Hepatocyte (in vitro differentiated cells): ENCODE measurements around the gene CHN2. TPM values are rescaled to one million over a fixed set of nuclear protein-coding genes. Genes with fewer than 3 reads are reported as not detected.

ENCODE experiments used
- DNase-seq: peaks from one replicate; pipeline ENCODE4 v3.0.0-alpha.2; 2016; ENCODE audit warnings: low spot score
- H2AFZ ChIP-seq: fragments of 200-600 bp; sonication (generic); 2 replicates; pipeline ENCODE4 v1.6.0; 2016; ENCODE audit warnings: antibody characterized with exemption, mild to moderate bottlenecking
- H3K27ac ChIP-seq: fragments of 200-600 bp; sonication (generic); 2 replicates; pipeline ENCODE4 v1.5.1; 2016; ENCODE audit warnings: mild to moderate bottlenecking
- H3K27me3 ChIP-seq: fragments of 200-600 bp; sonication (generic); 2 replicates; pipeline ENCODE4 v1.6.1; 2016
- H3K36me3 ChIP-seq: fragments of 200-600 bp; sonication (generic); replicated peaks from 2 replicates; pipeline ENCODE4 v1.5.1; 2016; ENCODE audit warnings: low read depth; ENCODE audit not compliant: insufficient read depth
- H3K4me1 ChIP-seq: fragments of 200-600 bp; sonication (generic); 2 replicates; pipeline ENCODE4 v1.5.1; 2016; ENCODE audit warnings: mild to moderate bottlenecking, moderate library complexity; ENCODE audit not compliant: insufficient read depth
- H3K4me2 ChIP-seq: fragments of 200-600 bp; sonication (generic); 2 replicates; pipeline ENCODE4 v1.6.0; 2016
- H3K4me3 ChIP-seq: fragments of 200-600 bp; sonication (generic); 2 replicates; pipeline ENCODE4 v1.5.1; 2016; ENCODE audit warnings: mild to moderate bottlenecking
- H3K79me2 ChIP-seq: fragments of 200-600 bp; sonication (generic); 2 replicates; pipeline ENCODE4 v1.6.0; 2017; ENCODE audit warnings: mild to moderate bottlenecking
- H3K9me2 ChIP-seq: fragments of 200-600 bp; sonication (generic); replicated peaks from 2 replicates; pipeline ENCODE4 v1.6.0; 2017; ENCODE audit warnings: mild to moderate bottlenecking; ENCODE audit not compliant: insufficient read depth
- H3K9me3 ChIP-seq: fragments of 200-600 bp; sonication (generic); 2 replicates; pipeline ENCODE4 v1.5.1; 2016; ENCODE audit warnings: low read depth, mild to moderate bottlenecking
- H4K20me1 ChIP-seq: fragments of 200-600 bp; sonication (generic); 2 replicates; pipeline ENCODE4 v1.6.0; 2016; ENCODE audit warnings: mild to moderate bottlenecking; ENCODE audit not compliant: insufficient read depth, poor library complexity, severe bottlenecking
- CTCF ChIP-seq: fragments of 200-600 bp; sonication (generic); IDR thresholded peaks from 2 replicates; pipeline ENCODE4 v1.5.1; 2016; ENCODE audit warnings: antibody characterized with exemption, mild to moderate bottlenecking; ENCODE audit not compliant: poor library complexity
- EZH2 ChIP-seq: fragments of 200-600 bp; sonication (generic); IDR thresholded peaks from 2 replicates; pipeline ENCODE4 v1.6.1; 2016; ENCODE audit warnings: antibody characterized with exemption, mild to moderate bottlenecking, borderline replicate concordance
- EZH2phosphoT487 ChIP-seq: fragments of 200-600 bp; sonication (generic); IDR thresholded peaks from one replicate; pipeline ENCODE4 v1.6.1; 2018; ENCODE audit warnings: antibody characterized with exemption, mild to moderate bottlenecking, low read depth, moderate library complexity; ENCODE audit not compliant: unreplicated experiment, severe bottlenecking
- WGBS: methylation state at CpG from one replicate; pipeline ENCODE4 v1.1.6; 2016; ENCODE audit warnings: low lambda C conversion rate; ENCODE audit errors: missing lambda C conversion rate; 5-methylcytosine and 5-hydroxymethylcytosine counted together
- polyA plus RNA-seq: library from polyadenylated mRNA; unstranded; fragments of >200 nt; fragmentation: Nextera tagmentation; extraction: Ambion mirVana; gene quantifications from 2 replicates; pipeline ENCODE4 v1.2.1, GENCODE V29; 2016
- total RNA-seq: library from RNA; depleted of rRNA; stranded (reverse); fragments of >200 nt; gene quantifications from 2 replicates; pipeline ENCODE4 v1.2.3, GENCODE V29; 2014

CHN2 gene
- total and polyA plus RNA-seq, 2 experiments from 2014 or later = 8.7 to 12.3 TPM

GRCh38 chr7:29488977-29489376, 294.4 kb downstream of the CHN2 start:
- Histone ChIP-seq H3K79me2 (no peaks in the 10 kb centered on the region), H3K9me3 (no peaks in the 10 kb centered on the region), H3K27ac (peak overlapping the region; percentile 64), H4K20me1 (no peaks in the 10 kb centered on the region), H3K9me2 (no peaks in the 10 kb centered on the region), H3K4me2 (peak overlapping the region; percentile 7), H3K36me3 (no peaks in the 10 kb centered on the region), H2AFZ (no peak overlapping the region), H3K4me3 (no peak overlapping the region), H3K4me1 (peaks cover 32% of the 10 kb centered on the region), H3K27me3 (no peaks in the 10 kb centered on the region)
- WGBS = 34% methylated on average over 2 of the region's 2 CpGs
- TF ChIP-seq EZH2phosphoT487 = no peak
- TF ChIP-seq EZH2 = no peak
- TF ChIP-seq CTCF = no peak
- peak; percentile 20 for DNase-seq

- Histone ChIP-seq H3K36me3 (no peaks in the 10 kb centered on the region), H2AFZ (no peak overlapping the region), H4K20me1 (no peaks in the 10 kb centered on the region), H3K4me2 (no peak overlapping the region), H3K27me3 (no peaks in the 10 kb centered on the region), H3K79me2 (no peaks in the 10 kb centered on the region), H3K27ac (peak overlapping the region; percentile 28), H3K9me2 (no peaks in the 10 kb centered on the region), H3K4me1 (peaks cover 34% of the 10 kb centered on the region), H3K4me3 (no peak overlapping the region), H3K9me3 (no peaks in the 10 kb centered on the region)
- 63% methylated on average over 4 of the region's 4 CpGs for WGBS
- no peak for TF ChIP-seq EZH2phosphoT487
- TF ChIP-seq CTCF = no peak
- TF ChIP-seq EZH2 = no peak
- DNase-seq = no peak
These were observed 295.6 kb downstream of the CHN2 start for GRCh38 chr7:29490094-29490607.

- no peak for DNase-seq
- Histone ChIP-seq H3K36me3 (no peaks in the 10 kb centered on the region), H2AFZ (no peak overlapping the region), H3K27me3 (no peaks in the 10 kb centered on the region), H3K79me2 (no peaks in the 10 kb centered on the region), H3K27ac (peak overlapping the region; percentile 27), H3K9me3 (no peaks in the 10 kb centered on the region), H4K20me1 (no peaks in the 10 kb centered on the region), H3K4me2 (no peak overlapping the region), H3K9me2 (no peaks in the 10 kb centered on the region), H3K4me1 (peaks cover 11% of the 10 kb centered on the region), H3K4me3 (no peak overlapping the region)
- TF ChIP-seq CTCF = no peak
- no peak for TF ChIP-seq EZH2phosphoT487
- TF ChIP-seq EZH2 = no peak
- WGBS = 94% methylated on average over 1 of the region's 1 CpG
These were observed 299.8 kb downstream of the CHN2 start for GRCh38 chr7:29494350-29494749.

- Histone ChIP-seq H2AFZ (no peak overlapping the region), H3K79me2 (no peaks in the 10 kb centered on the region), H3K27ac (no peak overlapping the region), H3K9me2 (no peaks in the 10 kb centered on the region), H3K9me3 (no peaks in the 10 kb centered on the region), H3K4me3 (no peak overlapping the region), H3K27me3 (no peaks in the 10 kb centered on the region), H3K36me3 (no peaks in the 10 kb centered on the region), H3K4me2 (no peak overlapping the region), H4K20me1 (no peaks in the 10 kb centered on the region), H3K4me1 (peaks cover 4% of the 10 kb centered on the region)
- DNase-seq = no peak
- 64% methylated on average over 7 of the region's 7 CpGs for WGBS
- no peak for TF ChIP-seq EZH2
- no peak for TF ChIP-seq EZH2phosphoT487
- TF ChIP-seq CTCF = no peak
These were observed 301.1 kb downstream of the CHN2 start for GRCh38 chr7:29495653-29496052.
